CD4-positive, alpha-beta T cell treated with Interleukin-1 beta for 1 hour (primary cell): ENCODE measurements around the gene PAPPA.

Experiments used
- DNase-seq, 2 donors: peaks; one replicate each; pipeline ENCODE4 v3.0.0-alpha.2; 2020 to 2022

Gene PAPPA

DNA sequence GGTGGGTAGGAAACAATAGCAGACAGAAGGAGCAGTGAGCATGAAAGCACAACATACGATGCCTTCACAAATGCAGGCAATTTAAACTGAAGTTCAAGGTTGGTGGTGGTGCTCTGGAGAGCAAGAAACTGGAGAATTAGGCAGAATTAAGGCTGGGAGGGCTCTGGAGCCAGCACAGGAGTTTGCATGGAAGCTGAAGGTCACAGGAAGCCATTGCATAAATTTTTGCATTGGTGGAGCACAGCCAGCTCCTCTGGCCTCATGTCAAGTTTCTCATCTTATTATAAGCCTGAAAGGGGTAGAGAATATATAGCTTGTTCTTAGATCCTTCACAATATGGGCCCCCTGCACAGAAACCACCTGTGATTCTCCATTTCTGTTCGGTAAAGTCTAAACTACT is 207.4 kb downstream of the PAPPA start:
- DNase-seq = no peak

DNA sequence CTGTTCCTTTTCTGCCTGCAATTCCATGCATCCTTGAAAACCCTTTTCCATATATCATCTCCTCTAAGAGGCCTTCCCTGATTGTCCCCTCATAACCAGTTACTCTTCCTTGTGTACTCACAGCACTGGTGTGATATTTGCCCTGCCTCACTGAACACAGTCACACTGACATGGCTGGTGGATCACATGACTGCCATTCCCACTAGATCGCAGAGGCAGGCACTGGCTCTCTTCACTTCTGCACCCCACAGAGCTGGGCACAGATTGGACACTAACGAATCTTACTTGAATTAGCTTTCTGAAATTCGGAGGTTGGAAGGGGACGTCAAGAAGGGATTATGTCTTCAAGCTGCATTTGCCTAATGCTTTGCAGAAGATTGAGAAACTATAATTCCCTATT is 208.0 kb downstream of the PAPPA start:
- DNase-seq = no peak

DNA sequence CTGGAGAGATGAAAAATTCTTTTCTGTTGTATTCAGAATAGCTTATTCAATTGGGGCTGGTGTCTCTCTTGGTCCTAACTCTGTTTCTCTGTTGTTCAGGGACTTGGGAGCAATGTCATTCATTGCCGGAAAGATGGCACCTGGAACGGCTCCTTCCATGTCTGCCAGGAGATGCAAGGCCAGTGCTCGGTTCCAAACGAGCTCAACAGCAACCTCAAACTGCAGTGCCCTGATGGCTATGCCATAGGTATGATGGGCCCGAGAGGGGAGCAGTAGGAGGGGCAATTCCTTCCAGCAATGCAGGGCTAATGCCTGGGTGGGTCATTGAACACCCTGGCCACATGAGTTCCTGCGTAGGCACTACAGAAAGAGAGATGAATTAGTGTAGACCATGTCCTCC is 208.9 kb downstream of the PAPPA start:
- no peak for DNase-seq

DNA sequence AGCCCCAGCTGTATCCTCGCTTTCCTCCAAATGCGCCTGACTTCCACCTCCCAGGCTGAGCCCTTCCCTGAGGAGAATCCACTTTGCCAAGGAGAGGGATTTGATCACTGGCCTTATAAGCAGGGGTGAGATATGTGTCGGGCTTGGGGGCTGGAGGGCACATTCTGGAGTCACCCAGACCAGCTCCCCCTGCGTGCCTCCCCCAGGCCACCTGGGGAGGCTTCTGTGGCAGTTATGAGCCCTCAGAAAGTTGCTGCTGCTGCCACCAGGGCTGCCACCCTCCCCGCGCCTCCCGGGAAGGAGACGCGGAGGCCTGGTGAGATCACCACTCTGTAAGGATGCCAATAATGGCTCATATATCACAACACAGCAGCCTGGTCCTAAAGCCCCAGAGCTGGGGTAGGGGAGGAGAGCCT is 211.5 kb downstream of the PAPPA start:
- no peak for DNase-seq

DNA sequence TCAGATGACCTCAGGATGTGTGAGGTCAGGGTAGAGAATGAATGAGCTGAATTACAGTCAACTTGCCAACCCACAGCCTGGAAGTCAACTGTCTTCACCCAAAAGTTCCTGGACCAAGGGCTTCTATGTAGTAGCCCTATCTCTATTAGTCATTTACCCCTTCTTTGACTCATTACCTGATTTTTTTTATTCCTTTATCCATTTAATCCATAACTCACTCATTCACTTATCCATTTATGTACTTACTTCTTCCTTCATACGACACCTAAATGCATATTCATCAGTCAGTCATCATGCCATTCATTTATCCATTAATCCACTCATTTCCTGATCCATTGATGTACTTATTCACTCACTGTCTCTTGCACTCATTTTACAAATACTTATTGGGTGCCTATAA is 212.7 kb downstream of the PAPPA start:
- DNase-seq = no peak

DNA sequence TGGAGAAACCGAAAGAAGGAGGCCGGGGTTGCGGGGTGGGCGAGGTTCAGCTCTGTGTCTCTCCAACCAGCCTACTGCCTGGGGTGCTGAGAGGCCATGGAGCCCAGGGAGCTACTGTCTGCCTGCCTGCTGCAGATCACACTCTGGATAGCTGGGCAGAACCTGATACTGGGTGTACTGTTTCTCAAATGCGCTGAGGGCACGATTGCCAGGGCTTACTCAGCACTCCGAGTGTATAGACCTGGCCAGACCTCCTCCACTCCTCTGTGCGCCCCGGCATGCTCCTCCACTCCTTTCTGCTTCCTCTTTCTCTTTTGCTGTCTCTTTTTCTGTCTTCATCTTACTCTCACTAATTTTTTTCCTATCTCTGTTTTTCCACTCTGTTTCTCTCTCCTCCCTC is 215.1 kb downstream of the PAPPA start:
- DNase-seq = no peak

DNA sequence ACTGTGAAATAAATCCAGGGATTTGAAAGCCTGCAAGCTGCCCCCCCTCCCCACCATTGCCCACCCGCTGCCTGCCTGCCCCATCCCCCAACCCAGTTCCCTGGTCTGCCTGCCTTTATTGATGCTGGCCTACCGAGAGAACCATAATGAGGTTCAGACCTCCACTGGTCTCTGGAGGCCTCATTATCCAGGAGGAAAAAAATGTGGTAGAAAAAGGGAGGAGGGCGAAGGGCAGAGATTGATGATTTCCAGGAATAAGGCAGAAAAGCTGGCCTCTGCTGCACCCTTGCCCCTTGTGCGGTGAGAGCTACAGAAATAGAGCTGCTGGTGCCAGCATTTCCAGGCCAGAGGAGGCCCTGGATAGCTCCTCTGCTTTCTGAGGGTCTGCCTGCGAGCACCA is 216.1 kb downstream of the PAPPA start:
- no peak for DNase-seq

DNA sequence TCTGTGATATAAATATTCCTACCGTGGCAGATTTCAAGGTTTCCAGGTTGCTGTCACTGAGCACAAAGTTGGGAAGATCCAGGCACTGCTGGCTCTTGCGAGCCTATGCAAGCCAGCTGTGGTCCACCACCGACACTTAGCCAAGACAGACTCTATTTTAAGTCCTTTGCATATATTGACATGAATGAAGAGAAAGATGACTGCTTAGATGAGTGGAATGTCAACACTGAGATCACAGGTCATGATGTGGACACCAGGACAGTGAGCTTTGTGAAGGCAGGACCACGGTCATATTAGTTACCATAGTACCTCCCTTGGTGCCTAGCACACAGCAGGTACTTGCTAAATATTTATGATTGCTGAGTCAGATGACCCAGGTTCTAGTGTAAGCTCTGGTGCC is 217.0 kb downstream of the PAPPA start:
- DNase-seq = no peak

DNA sequence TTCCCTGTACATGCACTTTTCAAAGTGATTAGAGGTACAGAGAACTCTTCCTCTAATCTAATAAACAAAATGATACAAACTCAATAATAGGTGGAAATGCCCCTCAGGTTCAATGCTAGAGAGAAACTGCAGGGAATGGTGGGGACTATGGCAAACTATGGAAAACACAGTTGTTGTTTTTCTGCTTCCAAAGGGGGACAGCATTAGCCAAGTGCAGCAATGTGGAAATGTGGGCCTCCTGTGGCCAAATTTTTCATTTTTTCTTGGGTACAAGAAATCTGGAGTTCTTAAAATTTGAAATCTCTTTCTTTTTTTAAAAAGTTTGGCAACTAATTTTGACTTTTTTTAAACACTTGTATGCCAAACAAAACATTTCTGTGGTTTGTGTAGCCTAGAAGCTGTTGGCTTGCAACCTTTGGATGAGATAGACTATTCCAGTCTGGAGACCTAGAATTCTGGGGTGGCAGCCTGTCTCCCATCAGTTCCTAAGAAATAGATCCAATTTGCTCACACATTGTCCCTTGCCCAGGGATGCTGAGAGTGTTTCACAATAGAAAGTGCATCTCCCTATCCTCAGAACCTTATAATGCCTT is 218.6 kb downstream of the PAPPA start:
- DNase-seq = no peak

DNA sequence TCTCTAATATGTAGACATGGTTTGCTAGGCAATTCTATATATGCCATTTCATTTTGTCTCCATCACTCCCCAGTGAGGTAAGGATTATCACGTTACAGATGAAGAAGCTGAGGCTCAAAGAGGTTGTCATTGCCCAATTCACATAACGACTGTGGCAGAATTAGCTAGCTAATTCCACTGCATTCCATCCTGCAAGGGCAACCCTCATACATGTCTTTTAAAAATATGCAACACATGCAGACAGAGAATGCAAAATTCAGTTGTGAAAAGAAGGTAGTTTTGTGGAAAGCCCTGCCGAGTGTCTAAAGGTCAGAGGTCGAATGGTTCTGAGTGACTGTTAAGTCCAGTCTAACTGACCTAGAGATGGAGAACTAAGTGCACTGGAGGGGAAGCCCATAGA is 219.2 kb downstream of the PAPPA start:
- DNase-seq = no peak

DNA sequence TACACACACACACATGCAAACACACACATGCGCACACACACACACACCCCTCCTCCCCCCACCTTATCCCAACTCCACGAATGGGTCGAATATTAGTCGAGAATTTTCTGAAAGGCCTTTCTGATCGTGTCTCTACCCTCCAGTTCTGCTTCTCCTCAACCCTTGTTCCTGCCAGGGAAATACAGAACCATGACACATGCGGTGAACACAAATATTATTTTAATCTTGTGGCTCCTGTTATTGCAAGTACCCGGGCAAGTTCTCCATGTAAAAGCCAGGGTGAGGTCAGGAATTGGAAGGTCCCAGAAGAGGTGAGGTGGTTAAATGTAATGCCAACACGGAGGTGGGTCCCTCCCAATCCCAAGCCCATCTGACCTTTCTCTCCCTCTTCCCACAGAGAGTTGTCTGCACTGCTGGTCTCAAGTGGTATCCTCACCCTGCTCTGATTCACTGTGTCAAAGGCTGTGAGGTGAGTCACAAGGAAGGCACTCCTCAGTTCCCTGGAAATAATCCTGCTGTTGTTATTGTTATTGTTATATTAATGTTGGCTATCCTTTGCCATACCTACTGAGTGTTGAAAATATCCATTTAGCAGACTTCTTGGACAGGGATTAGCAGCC is 223.7 kb downstream of the PAPPA start:
- no peak for DNase-seq

DNA sequence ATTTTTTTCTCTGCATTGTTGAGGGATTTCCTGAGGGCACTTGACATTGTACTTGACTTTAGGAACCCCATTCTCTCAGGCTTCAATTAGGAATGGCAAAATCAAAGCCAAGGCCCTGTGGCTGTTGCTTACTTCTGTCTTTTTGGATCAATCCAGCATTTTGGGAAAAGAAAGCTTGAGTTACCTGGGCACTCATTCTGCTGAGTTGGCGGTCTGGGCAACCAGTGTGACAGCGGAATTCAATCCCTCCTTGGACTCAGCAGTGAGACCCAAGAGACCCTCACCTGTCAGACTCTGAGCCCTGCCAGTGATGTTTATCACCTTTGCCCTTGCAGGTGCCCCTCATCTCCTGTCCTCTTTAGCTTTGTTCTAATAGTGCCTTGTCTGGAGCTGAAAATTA is 225.3 kb downstream of the PAPPA start:
- no peak for DNase-seq

DNA sequence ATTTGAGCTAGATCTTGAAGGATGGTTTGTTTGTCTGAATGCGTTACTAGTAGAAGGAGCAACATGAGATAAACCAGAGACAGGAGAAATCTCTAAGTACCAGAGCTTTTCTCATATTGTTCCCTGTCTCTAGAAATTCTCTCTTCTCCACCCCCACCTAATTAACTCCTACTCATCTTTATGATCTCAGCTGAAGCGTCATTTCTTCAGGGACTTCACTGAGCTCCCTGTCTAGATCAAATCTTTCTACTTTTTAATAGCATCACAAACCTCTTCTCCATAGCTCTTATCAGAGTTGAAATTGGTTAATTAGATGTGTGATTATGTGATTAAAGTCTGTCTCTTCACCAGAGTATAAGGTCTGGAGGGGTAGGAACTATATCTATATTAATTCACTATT is 226.2 kb downstream of the PAPPA start:
- DNase-seq = no peak

DNA sequence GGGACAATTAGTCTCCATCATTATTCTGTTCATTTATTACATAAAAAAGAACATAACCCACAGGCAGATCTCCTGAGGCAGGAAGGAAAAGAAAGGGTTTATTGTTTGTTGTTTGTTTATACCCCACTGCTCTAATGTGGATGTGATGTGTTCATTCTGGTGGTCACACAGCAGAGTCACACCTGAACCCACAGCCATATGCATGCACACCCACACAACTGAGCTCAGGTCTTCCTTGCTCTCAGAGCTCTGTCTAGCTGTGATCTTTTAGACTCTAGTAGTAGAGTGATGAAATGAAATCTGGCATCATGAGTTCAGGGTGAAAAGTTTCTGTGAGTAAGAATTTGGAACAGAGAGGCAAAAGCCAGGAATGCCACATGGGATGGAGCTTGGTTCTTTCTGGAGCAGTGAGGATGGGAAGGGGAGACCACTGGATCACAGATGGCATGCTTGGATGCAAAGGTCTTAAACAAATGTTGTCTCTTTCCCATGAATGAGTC is 227.0 kb downstream of the PAPPA start:
- no peak for DNase-seq

DNA sequence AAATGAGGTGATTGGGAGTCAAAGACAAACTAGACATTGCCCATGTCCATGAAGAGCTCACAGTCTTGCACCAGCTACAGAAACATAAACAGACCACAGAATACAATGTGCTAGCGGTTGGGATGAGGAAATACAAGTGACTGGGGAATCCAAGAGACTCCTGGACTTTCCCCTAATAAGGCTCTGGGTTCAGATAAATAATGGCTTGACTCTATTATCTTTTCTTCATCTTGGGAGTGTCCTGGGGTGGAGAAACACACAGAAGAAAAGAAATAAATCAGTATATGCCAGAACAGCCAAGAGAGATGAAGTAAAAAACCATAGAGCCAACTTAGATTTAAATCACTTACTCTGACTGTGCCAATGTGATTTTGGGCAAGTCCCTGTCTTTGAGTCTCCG is 227.8 kb downstream of the PAPPA start:
- no peak for DNase-seq

DNA sequence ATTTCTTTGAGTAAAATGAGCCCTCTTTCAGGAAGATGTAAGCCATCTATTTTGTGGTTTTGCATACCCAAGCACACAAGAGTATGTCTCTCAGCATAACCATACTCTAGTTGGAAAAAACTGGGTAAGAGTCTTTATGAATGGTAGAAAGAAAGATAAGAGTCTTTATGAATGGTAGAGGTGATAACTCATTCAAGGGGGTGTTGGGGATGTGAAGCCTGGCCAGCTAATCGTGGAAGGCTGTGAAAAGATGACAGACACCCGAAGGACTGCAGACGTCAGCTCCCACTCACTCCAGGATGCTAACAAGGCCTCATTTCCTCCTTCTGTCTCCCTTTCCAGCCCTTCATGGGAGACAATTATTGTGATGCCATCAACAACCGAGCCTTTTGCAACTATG is 228.5 kb downstream of the PAPPA start:
- DNase-seq = no peak

DNA sequence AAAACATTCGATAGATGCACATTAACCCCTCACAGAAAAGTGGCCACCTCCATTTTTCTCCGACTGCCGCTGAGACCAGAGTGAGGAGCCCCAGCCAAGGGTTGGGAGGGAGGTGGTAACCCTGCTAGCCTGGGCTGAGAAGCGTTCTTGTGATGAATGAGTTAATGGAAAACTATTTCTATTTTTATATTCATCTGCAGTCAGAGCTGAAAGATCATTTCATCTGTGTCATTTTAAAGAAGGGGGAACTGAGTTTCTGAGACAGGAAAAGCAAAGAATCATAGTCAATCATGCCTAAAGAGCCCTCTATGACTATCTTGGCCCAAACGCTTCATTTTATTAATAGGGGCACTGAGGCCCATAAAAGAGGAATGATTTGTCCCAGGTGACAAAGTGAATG is 229.5 kb downstream of the PAPPA start:
- no peak for DNase-seq

DNA sequence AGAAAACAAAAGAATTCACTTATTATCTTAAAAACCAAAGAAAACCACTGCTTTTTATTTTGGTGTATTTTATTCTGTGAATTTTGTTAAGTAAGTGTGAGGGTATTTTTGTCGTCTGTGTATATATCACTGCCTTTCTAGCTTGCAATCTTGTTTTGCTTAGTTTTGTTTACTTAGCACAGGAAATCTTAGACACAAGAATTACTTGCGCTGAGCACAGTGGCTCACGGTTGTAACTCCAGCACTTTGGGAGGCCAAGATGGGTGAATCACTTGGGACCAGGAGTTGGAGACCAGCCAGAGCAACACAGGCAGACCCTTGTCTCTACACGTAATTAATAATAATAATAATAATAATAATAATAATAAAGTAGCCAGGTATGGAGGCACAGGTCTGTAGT is 230.3 kb downstream of the PAPPA start:
- no peak for DNase-seq

DNA sequence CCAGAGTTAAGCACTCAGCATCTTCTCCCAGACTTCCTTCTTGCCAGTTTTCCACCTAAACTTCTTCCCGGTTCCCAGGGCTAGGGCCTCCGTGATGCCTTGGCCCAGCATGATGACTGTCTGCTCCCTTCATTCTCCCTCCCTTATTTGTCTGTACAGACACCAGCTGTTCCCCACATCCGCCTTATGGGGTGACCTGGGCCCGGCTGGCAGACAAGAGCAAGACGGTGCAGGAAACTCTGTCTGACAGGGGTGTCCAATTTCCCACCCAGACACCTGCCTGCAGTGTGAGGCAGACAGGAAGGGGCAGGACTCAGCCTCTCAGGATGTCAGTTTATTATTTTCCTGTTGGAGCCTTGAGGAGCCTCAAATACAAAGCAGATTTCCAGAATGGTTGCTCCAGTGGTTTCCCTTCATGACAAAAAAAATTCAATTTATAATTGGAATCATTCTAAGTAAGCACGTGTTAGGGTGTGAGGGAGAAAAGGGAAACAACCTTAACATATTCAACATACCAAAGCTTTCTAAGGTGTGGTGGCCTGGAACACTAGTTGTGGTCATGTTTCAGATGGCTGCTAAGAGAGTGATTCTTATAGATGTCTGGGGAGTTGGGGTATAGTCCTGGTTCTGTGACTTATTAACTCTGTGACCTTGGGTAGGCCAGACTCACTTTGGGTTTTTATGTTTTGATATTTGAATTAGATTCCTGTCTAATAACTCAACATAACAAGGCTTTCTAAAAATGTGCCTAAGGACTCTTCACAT is 234.5 kb downstream of the PAPPA start:
- no peak for DNase-seq

DNA sequence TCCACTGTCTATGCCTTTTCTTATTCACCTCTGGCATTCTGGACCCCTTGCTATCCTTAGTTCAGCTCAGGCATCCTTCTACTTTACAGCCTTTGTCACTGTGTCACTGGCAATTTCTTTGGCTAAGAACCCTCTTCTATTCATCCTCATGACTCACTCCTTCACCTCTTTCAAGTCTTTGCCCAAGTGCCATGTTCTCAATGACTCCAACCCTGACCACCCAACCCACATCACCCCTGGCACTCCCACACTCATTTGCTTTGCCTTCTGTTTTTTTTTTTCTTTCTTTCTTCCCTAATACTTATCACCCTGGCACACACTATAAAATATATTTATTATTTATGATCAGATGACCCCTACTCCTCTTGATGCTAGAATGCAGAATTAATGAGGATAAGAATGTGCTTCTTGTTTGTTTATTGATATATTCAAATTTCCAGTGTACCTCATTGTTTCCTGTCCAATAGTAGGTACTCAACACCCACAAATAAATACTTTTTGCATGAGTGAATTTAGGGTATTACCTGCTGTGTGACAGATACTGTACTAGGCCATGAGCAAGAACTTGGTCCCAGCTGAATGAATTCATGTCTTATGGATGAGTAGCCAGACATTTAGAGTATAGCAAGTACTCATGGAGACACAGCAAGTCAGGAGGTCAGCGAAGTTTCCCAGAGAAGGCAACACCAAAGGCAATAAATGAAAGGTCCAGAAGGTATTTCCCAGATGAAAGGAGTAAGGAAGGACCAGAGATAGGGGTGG is 236.1 kb downstream of the PAPPA start:
- no peak for DNase-seq

DNA sequence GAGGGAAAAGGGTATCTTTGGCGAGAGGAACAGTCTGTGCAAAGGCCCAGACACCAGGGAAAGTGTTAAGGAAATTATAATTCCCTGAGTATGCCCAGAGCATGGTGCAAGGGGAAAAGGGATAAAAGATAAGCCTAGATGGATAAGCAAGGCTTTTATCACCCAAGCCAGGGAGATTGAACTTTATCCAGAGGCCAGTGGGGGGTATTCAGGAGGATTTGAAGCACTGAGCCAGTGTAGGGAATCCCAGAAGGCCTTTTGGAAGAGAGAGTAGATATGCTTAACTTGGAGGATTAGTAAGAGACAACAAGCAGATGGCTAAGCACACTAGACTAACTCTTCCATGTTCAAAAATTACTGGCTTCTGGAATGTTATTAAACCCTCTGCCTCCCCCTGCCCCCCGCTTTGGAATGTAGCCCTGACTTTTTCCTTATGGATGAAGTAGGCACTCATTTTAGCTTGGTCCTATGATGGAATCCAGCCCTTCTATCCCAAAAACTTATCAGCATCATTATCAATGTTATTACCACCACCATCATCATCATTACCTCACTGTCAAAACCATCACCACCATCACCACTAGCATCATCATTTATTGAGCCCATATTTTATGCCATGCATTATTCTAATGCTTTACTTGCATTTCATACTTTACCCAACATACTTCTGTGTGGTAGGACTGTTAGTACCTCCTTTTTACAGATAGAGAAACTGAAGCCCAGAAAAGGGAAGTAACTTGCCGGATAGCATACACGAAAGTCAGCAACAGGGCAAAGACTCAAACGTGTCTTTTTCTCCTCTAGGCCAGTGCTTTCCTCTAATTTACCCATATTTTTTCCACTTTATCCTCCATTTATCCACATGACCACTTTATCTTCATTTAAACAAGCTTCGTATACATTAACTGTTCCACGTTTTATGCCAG is 237.0 kb downstream of the PAPPA start:
- DNase-seq = no peak

DNA sequence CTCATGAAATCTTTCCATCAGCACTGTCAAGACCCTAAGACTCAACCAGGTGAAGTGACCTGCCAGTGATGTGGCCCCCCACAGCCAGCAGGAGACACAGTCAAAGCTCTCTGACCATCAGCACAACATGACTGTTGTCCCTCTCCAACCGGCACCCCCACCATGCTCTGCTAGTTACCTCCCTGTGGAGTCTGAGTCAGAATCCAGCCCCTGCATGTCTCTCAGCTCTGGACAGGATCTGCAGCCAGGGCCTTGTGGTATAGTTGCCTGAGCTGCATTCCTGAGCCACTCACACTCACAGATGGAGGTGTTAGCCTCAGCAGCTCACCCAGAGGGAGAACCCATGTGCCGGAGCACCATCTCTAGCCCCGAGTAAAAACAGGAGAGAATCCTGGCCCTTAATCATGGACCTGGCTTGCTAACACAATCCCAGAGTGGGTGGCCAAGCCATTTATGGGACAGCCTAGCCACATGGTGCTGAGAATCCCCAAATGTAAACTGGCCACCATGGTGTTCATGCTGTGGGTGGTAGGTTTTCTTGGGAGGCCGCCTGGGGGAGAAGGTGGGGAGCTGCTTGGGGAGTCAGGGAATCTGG is 237.8 kb downstream of the PAPPA start:
- DNase-seq = no peak
